Mucosa of gallbladder (tissue), 1 donor: ENCODE results near the gene MORN1. TPM values are rescaled to one million over a fixed set of nuclear protein-coding genes. Genes with fewer than 3 reads are reported as not detected.
A peak's percentile ranks its signal among the peaks of the same experiment; 100 is the strongest.
"Not testable (repeated sequence)": the region's sequence is repeated elsewhere in the genome, so short reads cannot be mapped to it uniquely, and the experiment has no call there.

Experiments
- DNase-seq: peaks from one replicate; pipeline ENCODE4 v3.0.0-alpha.2; 2020; ENCODE audit warnings: low spot score
- total RNA-seq: library from RNA; stranded (reverse); gene quantifications from one replicate; pipeline ENCODE4 v1.2.1, GENCODE V29; 2021
- donor health status: DM: no; HTN: no; CAD: no.

MORN1 gene
- total RNA-seq, 1 donor from 2014 or later: 24.4 TPM

- no peak for DNase-seq
Measured at GRCh38 chr1:2307064-2307605, 84.2 kb downstream of the MORN1 start.

GRCh38 chr1:2306151-2306978 lies 85.0 kb downstream of the MORN1 start:
- no peak for DNase-seq

- no peak for DNase-seq
Measured at GRCh38 chr1:2304921-2305681, 86.3 kb downstream of the MORN1 start.

- DNase-seq: no peak
Measured at GRCh38 chr1:2304282-2304681, 87.1 kb downstream of the MORN1 start.

GRCh38 chr1:2303781-2304180 lies 87.6 kb downstream of the MORN1 start:
- no peak for DNase-seq

GRCh38 chr1:2303016-2303775 lies 88.2 kb downstream of the MORN1 start:
- DNase-seq: no peak

- no peak for DNase-seq
Measured at GRCh38 chr1:2302292-2302925, 88.9 kb downstream of the MORN1 start.

- no peak for DNase-seq
Measured at GRCh38 chr1:2301607-2302291, 89.6 kb downstream of the MORN1 start.

GRCh38 chr1:2300851-2301606 lies 90.3 kb downstream of the MORN1 start:
- peak; percentile 81 for DNase-seq

GRCh38 chr1:2300004-2300771 lies 91.2 kb downstream of the MORN1 start:
- no peak for DNase-seq

GRCh38 chr1:2299131-2299627 lies 92.2 kb downstream of the MORN1 start:
- DNase-seq: no peak

- no peak for DNase-seq
Measured at GRCh38 chr1:2298685-2299084, 92.7 kb downstream of the MORN1 start.

- DNase-seq: no peak
Measured at GRCh38 chr1:2297246-2298011, 93.9 kb downstream of the MORN1 start.

GRCh38 chr1:2296614-2297013 lies 94.7 kb downstream of the MORN1 start:
- DNase-seq: no peak

- not testable (repeated sequence) for DNase-seq
Measured at GRCh38 chr1:2296211-2296610, 95.1 kb downstream of the MORN1 start.

- no peak for DNase-seq
Measured at GRCh38 chr1:2295526-2295925, 95.8 kb downstream of the MORN1 start.

- DNase-seq: no peak
Measured at GRCh38 chr1:2294725-2295078, 96.7 kb downstream of the MORN1 start.

- no peak for DNase-seq
Measured at GRCh38 chr1:2294033-2294724, 97.2 kb downstream of the MORN1 start.
